ENCODE data around the gene RNF213. TPM values are rescaled to one million over a fixed set of nuclear protein-coding genes. Genes with fewer than 3 reads are reported as not detected.

RNF213 gene
- total RNA-seq, 1 experiment from 2014 or later, result 61.4 TPM

GRCh38 chr17:80367503-80367902 is 106.9 kb downstream of the RNF213 start:
- BruUV-seq (replicated peaks), result no TSS peak
- Histone ChIP-seq H3K9me3 (no peaks in the 10 kb centered on the region), H3K4me3 (ENCODE audit: low read depth, low read length) (no peak overlapping the region), H3K4me1 (no peaks in the 10 kb centered on the region), H3K36me3 (ENCODE audit: control insufficient read depth, insufficient read depth, low read length) (no peaks in the 10 kb centered on the region), H3K27me3 (replicated peaks; ENCODE audit: control insufficient read depth, insufficient read depth, low read length) (no peaks in the 10 kb centered on the region)
- Mint-ChIP-seq H3K27ac (ENCODE audit: unreplicated experiment) (no peak overlapping the region), H3K27me3 (ENCODE audit: insufficient read depth, unreplicated experiment) (no peaks in the 10 kb centered on the region), H3K36me3 (ENCODE audit: insufficient read depth, unreplicated experiment) (peaks cover 43% of the 10 kb centered on the region), H3K4me3 (ENCODE audit: unreplicated experiment) (no peak overlapping the region), H3K9me3 (ENCODE audit: unreplicated experiment) (no peaks in the 10 kb centered on the region), H3K4me1 (ENCODE audit: low read depth, unreplicated experiment) (no peaks in the 10 kb centered on the region)
- TF ChIP-seq CTCF (IDR thresholded peaks at IDR 0.05; ENCODE audit: insufficient read depth in 1 of 2, low read depth in 1 of 2, low read length in 1 of 2, severe bottlenecking in 1 of 2, unreplicated experiment in 1 of 2), result no peak
- POLR2A ChIA-PET, result no interaction called here
- intact Hi-C loops (cut with micrococcal nuclease; ENCODE audit: unreplicated experiment), result no loop called here
- peak in 1 of 2 experiments; percentile 26 for DNase-seq
- CTCF ChIA-PET, result no interaction called here

DNA sequence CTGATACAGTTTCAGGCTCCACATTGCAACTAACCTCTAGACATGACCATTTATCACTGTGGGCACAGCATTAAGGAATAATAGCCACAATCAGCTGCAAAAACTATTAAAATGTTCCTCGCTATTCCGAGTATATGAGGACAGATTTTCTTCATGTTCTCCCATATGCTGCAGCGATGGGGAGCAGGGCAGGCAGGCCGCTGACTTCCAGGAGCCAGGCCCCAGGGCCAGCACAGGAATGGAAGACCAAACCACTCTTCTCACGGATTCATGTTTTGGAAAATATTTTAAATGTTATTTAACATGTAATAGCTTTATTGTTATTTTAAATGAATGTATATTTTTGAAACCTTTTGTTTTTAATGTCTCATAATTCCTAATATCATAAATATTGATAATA is 110.5 kb downstream of the RNF213 start:
- intact Hi-C loops (cut with micrococcal nuclease; ENCODE audit: unreplicated experiment), result no loop called here
- no peaks in the 10 kb centered on the region for H3K27me3 ChIP-seq (replicated peaks; ENCODE audit: control insufficient read depth, insufficient read depth, low read length)
- no peaks in the 10 kb centered on the region for H3K9me3 ChIP-seq
- no TSS peak for BruUV-seq (replicated peaks)
- H3K36me3 ChIP-seq (ENCODE audit: control insufficient read depth, insufficient read depth, low read length), result no peaks in the 10 kb centered on the region; the same call in 1 of the 2 replicates
- H3K4me3 Mint-ChIP-seq (ENCODE audit: unreplicated experiment), result no peak overlapping the region
- H3K36me3 Mint-ChIP-seq (ENCODE audit: insufficient read depth, unreplicated experiment), result peaks cover 27% of the 10 kb centered on the region
- no peaks in the 10 kb centered on the region for H3K4me1 ChIP-seq
- no peak overlapping the region for H3K27ac Mint-ChIP-seq (ENCODE audit: unreplicated experiment)
- no peak overlapping the region for H3K4me3 ChIP-seq (ENCODE audit: low read depth, low read length)
- CTCF ChIA-PET, result no interaction called here
- DNase-seq, result no peak
- H3K27me3 Mint-ChIP-seq (ENCODE audit: insufficient read depth, unreplicated experiment), result no peaks in the 10 kb centered on the region
- no peak for TF ChIP-seq CTCF (IDR thresholded peaks at IDR 0.05; ENCODE audit: insufficient read depth in 1 of 2, low read depth in 1 of 2, low read length in 1 of 2, severe bottlenecking in 1 of 2, unreplicated experiment in 1 of 2)
- POLR2A ChIA-PET, result no interaction called here
- H3K4me1 Mint-ChIP-seq (ENCODE audit: low read depth, unreplicated experiment), result no peaks in the 10 kb centered on the region
- H3K9me3 Mint-ChIP-seq (ENCODE audit: unreplicated experiment), result no peaks in the 10 kb centered on the region

DNA sequence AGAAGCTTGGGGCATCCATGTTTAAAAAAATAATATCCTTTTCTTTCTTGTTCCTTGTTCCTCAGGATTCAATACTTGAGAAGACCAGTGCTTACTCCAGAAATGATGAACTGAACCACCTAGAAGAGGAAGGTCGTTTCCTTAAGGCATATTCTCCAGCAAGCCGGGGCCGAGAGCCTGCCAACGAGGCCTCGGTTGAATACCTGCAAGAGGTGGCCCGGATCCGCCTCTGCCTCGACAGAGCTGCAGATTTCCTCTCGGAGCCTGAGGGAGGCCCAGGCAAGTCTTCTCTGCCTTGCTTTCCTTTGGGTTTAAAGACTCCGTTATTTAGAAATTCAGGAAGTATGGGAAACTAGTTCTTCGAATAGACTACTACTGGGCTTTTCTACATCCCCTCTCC is 111.8 kb downstream of the RNF213 start:
- POLR2A ChIA-PET, result no interaction called here
- Histone ChIP-seq H3K4me3 (ENCODE audit: low read depth, low read length) (no peak overlapping the region), H3K9me3 (no peaks in the 10 kb centered on the region), H3K4me1 (no peaks in the 10 kb centered on the region), H3K27me3 (replicated peaks; ENCODE audit: control insufficient read depth, insufficient read depth, low read length) (no peaks in the 10 kb centered on the region), H3K36me3 (ENCODE audit: control insufficient read depth, insufficient read depth, low read length) (no peaks in the 10 kb centered on the region; the same call in 1 of the 2 replicates)
- Mint-ChIP-seq H3K9me3 (ENCODE audit: unreplicated experiment) (no peaks in the 10 kb centered on the region), H3K36me3 (ENCODE audit: insufficient read depth, unreplicated experiment) (peaks cover 27% of the 10 kb centered on the region), H3K4me3 (ENCODE audit: unreplicated experiment) (no peak overlapping the region), H3K27ac (ENCODE audit: unreplicated experiment) (no peak overlapping the region), H3K4me1 (ENCODE audit: low read depth, unreplicated experiment) (no peaks in the 10 kb centered on the region), H3K27me3 (ENCODE audit: insufficient read depth, unreplicated experiment) (no peaks in the 10 kb centered on the region)
- TF ChIP-seq CTCF (IDR thresholded peaks at IDR 0.05; ENCODE audit: insufficient read depth in 1 of 2, low read depth in 1 of 2, low read length in 1 of 2, severe bottlenecking in 1 of 2, unreplicated experiment in 1 of 2), result no peak
- CTCF ChIA-PET, result interaction anchor here (0.6 kb wide), 1 partner anchor 290 kb away, joined by 5 read pairs; no protein-coding TSS in a partner anchor
- no peak for DNase-seq
- BruUV-seq (replicated peaks), result no TSS peak
- intact Hi-C loops (cut with micrococcal nuclease; ENCODE audit: unreplicated experiment), result no loop called here

All from Caco-2 (cell line).